B cell (primary cell): ENCODE results near the gene SLIT3. TPM values are rescaled to one million over a fixed set of nuclear protein-coding genes. Genes with fewer than 3 reads are reported as not detected.

Source experiments
- ATAC-seq: fragments of 200-7000 bp; cut with Tn5 transposase; one replicate; pipeline ENCODE4 v1.10.0; 2021; ENCODE audit warnings: low read depth, mild to moderate bottlenecking, moderate number of reproducible peaks, moderate library complexity
- CTCF ChIA-PET: fragments of 350-600 bp; sonication (Branson Sonifier 250); formaldehyde crosslinking; loops from one replicate; lab custom pipeline; 2021; ENCODE audit warnings: antibody characterized with exemption, inconsistent platforms; lab: Charles Lee
- POLR2A ChIA-PET: fragments of 350-600 bp; sonication (Branson Sonifier 250); formaldehyde crosslinking; loops from one replicate; lab custom pipeline; 2021; ENCODE audit warnings: antibody characterized with exemption; lab: Charles Lee
- DNase-seq: peaks from one replicate; pipeline ENCODE4 v3.0.0; 2013
- H2AFZ ChIP-seq: 2 replicates; pipeline ENCODE4 v1.6.1; 2012; ENCODE audit warnings: mild to moderate bottlenecking, low read depth, low read length; ENCODE audit not compliant: insufficient read depth, poor library complexity, severe bottlenecking
- H3K27ac ChIP-seq, 2 donors: 1 replicate in 1 of 2; 2 replicates in 1 of 2; pipeline ENCODE4 v1.5.1; 2012 to 2013; ENCODE audit warnings: low read length in 2 of 2, mild to moderate bottlenecking in 2 of 2, moderate library complexity in 1 of 2
- H3K27me3 ChIP-seq, 4 experiments: fragments of 200-600 bp in 1 of 4; sonication (generic) in 1 of 4; replicated peaks in 1 of 4; 1 replicate in 2 of 4; 2 replicates in 2 of 4; pipeline versions ENCODE4 v1.6.1 to v1.7.0; 2013 to 2016; ENCODE audit warnings: low read length in 3 of 4, mild to moderate bottlenecking in 2 of 4, mixed read lengths in 1 of 4, moderate library complexity in 1 of 4; ENCODE audit not compliant: insufficient read depth in 4 of 4, control insufficient read depth in 3 of 4; ENCODE audit errors: control extremely low read depth in 1 of 4
- H3K36me3 ChIP-seq, 2 experiments: replicated peaks in 1 of 2; 1 replicate in 1 of 2; 2 replicates in 1 of 2; pipeline versions ENCODE4 v1.6.1 to v1.7.1; 2013; ENCODE audit warnings: low read length in 1 of 2; ENCODE audit not compliant: insufficient read depth in 2 of 2, control insufficient read depth in 1 of 2; ENCODE audit errors: control extremely low read depth in 1 of 2, extremely low read depth in 1 of 2
- H3K4me1 ChIP-seq, 2 donors: fragments of 200-600 bp in 1 of 2; sonication (generic) in 1 of 2; 1 replicate in 1 of 2; 2 replicates in 1 of 2; pipeline versions ENCODE4 v1.5.1 to v1.6.1; 2013 to 2017; ENCODE audit warnings: low read length in 2 of 2; ENCODE audit not compliant: control insufficient read depth in 2 of 2, insufficient read depth in 2 of 2
- H3K4me2 ChIP-seq: replicated peaks from 2 replicates; pipeline ENCODE3; 2012; ENCODE audit warnings: mild to moderate bottlenecking, low read depth, low read length; ENCODE audit not compliant: poor library complexity, severe bottlenecking
- H3K4me3 ChIP-seq, 5 experiments: fragments of 200-600 bp in 1 of 5; sonication (generic) in 1 of 5; 1 replicate in 3 of 5; 2 replicates in 2 of 5; pipeline versions ENCODE4 v1.5.1 to v1.7.0; 2011 to 2016; ENCODE audit warnings: low read length in 4 of 5, mild to moderate bottlenecking in 4 of 5, low read depth in 2 of 5, control low read depth in 1 of 5, moderate library complexity in 1 of 5; ENCODE audit not compliant: insufficient read depth in 1 of 5; ENCODE audit errors: control extremely low read depth in 1 of 5, extremely low read depth in 1 of 5
- H3K79me2 ChIP-seq: fragments of 200-600 bp; sonication (generic); one replicate; pipeline ENCODE4 v1.6.0; 2016; ENCODE audit warnings: low read length; ENCODE audit not compliant: control insufficient read depth, insufficient read depth
- H3K9ac ChIP-seq: fragments of 200-600 bp; sonication (generic); 2 replicates; pipeline ENCODE4 v1.6.1; 2017; ENCODE audit warnings: mild to moderate bottlenecking, low read length, moderate library complexity
- H3K9me3 ChIP-seq, 3 donors: one replicate each; pipeline versions ENCODE4 v1.6.1 to v1.7.1; 2013; ENCODE audit warnings: low read length in 2 of 3; ENCODE audit not compliant: control insufficient read depth in 2 of 3, insufficient read depth in 1 of 3; ENCODE audit errors: control extremely low read depth in 1 of 3
- H4K20me1 ChIP-seq: 2 replicates; pipeline ENCODE4 v1.6.0; 2012; ENCODE audit warnings: mild to moderate bottlenecking, low read length; ENCODE audit not compliant: insufficient read depth, control insufficient read depth, poor library complexity, severe bottlenecking
- H3K27ac Mint-ChIP-seq: one replicate; pipeline ENCODE4 v1.8.0; 2021; ENCODE audit warnings: mixed read lengths
- H3K27me3 Mint-ChIP-seq: one replicate; pipeline ENCODE4 v1.8.0; 2021; ENCODE audit warnings: mixed read lengths
- H3K4me1 Mint-ChIP-seq: one replicate; pipeline ENCODE4 v1.8.0; 2021; ENCODE audit warnings: mixed read lengths
- H3K4me3 Mint-ChIP-seq: one replicate; pipeline ENCODE4 v1.8.0; 2021; ENCODE audit warnings: mixed read lengths
- H3K9me3 Mint-ChIP-seq: one replicate; pipeline ENCODE4 v1.8.0; 2022; ENCODE audit warnings: mixed read lengths; ENCODE audit not compliant: insufficient read depth
- CTCF ChIP-seq: fragments of 200-600 bp; IDR thresholded peaks from one replicate; pipeline ENCODE4 v1.8.0; 2022; ENCODE audit warnings: antibody characterized with exemption, mild to moderate bottlenecking
- EZH2 ChIP-seq: IDR thresholded peaks from 2 replicates; pipeline ENCODE4 v1.6.1; 2012; ENCODE audit warnings: borderline replicate concordance, low read depth, mild to moderate bottlenecking, moderate library complexity, low read length; ENCODE audit not compliant: insufficient read depth, poor library complexity, severe bottlenecking
- WGBS: methylation state at CpG from one replicate; pipeline ENCODE4 v1.1.5; 2013; ENCODE audit warnings: missing lambda C conversion rate; ENCODE audit not compliant: insufficient coverage; 5-methylcytosine and 5-hydroxymethylcytosine counted together
- intact Hi-C: fragments of 100-400 bp; cut with micrococcal nuclease; formaldehyde crosslinking; loops from one replicate; pipeline ENCODE4 v1.10.0; 2022
- polyA plus RNA-seq: library from polyadenylated mRNA; depleted of rRNA; stranded (reverse); fragments of >200 nt; gene quantifications from 2 replicates; pipeline ENCODE4 v1.2.3, GENCODE V29; 2012
- total RNA-seq, 2 donors: library from RNA; stranded (reverse); fragments of 120-200 nt in 1 of 2; gene quantifications; 1 replicate in 1 of 2; 2 replicates in 1 of 2; pipeline versions ENCODE4 v1.2.3 to v1.2.4, GENCODE V29; 2013 to 2022

The SLIT3 gene
- total and polyA plus RNA-seq, 2 donors (not counting 1 experiment from before 2014, with no cell fraction given): not detected

DNA sequence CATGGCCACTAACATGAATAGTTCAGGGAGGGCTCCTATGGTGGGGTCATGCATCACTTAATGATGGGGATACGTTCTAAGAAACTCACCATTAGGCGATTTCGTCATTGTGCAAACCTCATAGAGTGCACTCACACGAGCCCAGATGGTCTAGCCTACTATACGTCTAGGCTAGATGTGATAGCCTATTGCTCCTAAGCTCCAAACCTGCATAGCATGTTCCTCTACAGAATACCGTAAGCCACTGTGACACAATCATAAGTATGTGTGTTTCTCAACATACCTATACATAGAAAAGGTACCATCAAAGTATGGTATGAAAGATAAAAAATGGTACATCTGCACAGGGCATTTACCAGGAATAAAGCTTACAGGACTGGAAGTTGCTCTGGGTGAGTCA lies 6.3 kb downstream of the SLIT3 start:
- Histone ChIP-seq H4K20me1 (no peaks in the 10 kb centered on the region), H3K4me1 (no peaks in the 10 kb centered on the region), H3K9ac (no peak overlapping the region), H3K27me3 (no peaks in the 10 kb centered on the region), H3K9me3 (peaks cover 0 to 5% (median 0%) of the 10 kb centered on the region in 3 donors), H2AFZ (no peak overlapping the region), H3K4me3 (no peak overlapping the region), H3K4me2 (no peak overlapping the region), H3K79me2 (no peaks in the 10 kb centered on the region), H3K36me3 (no peaks in the 10 kb centered on the region), H3K27ac (no peak overlapping the region)
- no peak overlapping the region for H3K4me3 Mint-ChIP-seq
- CTCF ChIA-PET: no interaction called here
- POLR2A ChIA-PET: no interaction called here
- ATAC-seq: no peak
- 79% methylated on average over 4 of the region's 6 CpGs for WGBS
- peaks cover 27% of the 10 kb centered on the region for H3K27me3 Mint-ChIP-seq
- no peak overlapping the region for H3K27ac Mint-ChIP-seq
- H3K4me1 Mint-ChIP-seq: no peaks in the 10 kb centered on the region
- TF ChIP-seq CTCF (no peak), EZH2 (no peak)
- DNase-seq: no peak
- intact Hi-C loops: no loop called here
- no peaks in the 10 kb centered on the region for H3K9me3 Mint-ChIP-seq

GRCh38 chr5:169291877-169292276 lies 9.1 kb downstream of the SLIT3 start:
- H3K4me1 ChIP-seq: no peaks in the 10 kb centered on the region
- H3K4me2 ChIP-seq: no peak overlapping the region
- no peak for ATAC-seq
- H3K9ac ChIP-seq: no peak overlapping the region
- ChIA-PET POLR2A (no interaction called here), CTCF (no interaction called here)
- TF ChIP-seq CTCF (no peak), EZH2 (no peak)
- peaks cover 6% of the 10 kb centered on the region for H3K27me3 Mint-ChIP-seq
- intact Hi-C loops: no loop called here
- no peaks in the 10 kb centered on the region for H4K20me1 ChIP-seq
- no peaks in the 10 kb centered on the region for H3K79me2 ChIP-seq
- H3K4me3 Mint-ChIP-seq: no peak overlapping the region
- 60% methylated on average over 2 of the region's 4 CpGs for WGBS
- H3K4me1 Mint-ChIP-seq: no peaks in the 10 kb centered on the region
- no peaks in the 10 kb centered on the region for H3K36me3 ChIP-seq
- no peaks in the 10 kb centered on the region for H3K27me3 ChIP-seq
- H3K27ac ChIP-seq: no peak overlapping the region
- H2AFZ ChIP-seq: no peak overlapping the region
- no peak overlapping the region for H3K4me3 ChIP-seq
- no peaks in the 10 kb centered on the region for H3K9me3 Mint-ChIP-seq
- no peak overlapping the region for H3K27ac Mint-ChIP-seq
- no peak for DNase-seq
- H3K9me3 ChIP-seq: peaks cover 0 to 5% (median 0%) of the 10 kb centered on the region in 3 donors
